K562 (cell line): ENCODE results near the gene NFKBIB. TPM values are rescaled to one million over a fixed set of nuclear protein-coding genes. Genes with fewer than 3 reads are reported as not detected.

Source experiments
- CCAR2 ChIP-seq: fragments of 200-400 bp; formaldehyde crosslinking; IDR thresholded peaks from 2 replicates; pipeline ENCODE4 v1.6.1; 2017; ENCODE audit warnings: mild to moderate bottlenecking, low read depth, low read length
- CTCFL ChIP-seq: IDR thresholded peaks from 2 replicates; pipeline ENCODE4 v1.6.1; 2011; ENCODE audit warnings: borderline replicate concordance, low read depth, mild to moderate bottlenecking, moderate library complexity, low read length; ENCODE audit not compliant: insufficient read depth, poor library complexity, severe bottlenecking
- DEAF1 ChIP-seq: fragments of 450-650 bp; formaldehyde crosslinking; IDR thresholded peaks from 2 replicates; pipeline ENCODE4 v1.4.0; 2020; ENCODE audit warnings: mild to moderate bottlenecking, moderate library complexity
- HMG20A ChIP-seq: fragments of 450-650 bp; formaldehyde crosslinking; conservative IDR thresholded peaks from 2 replicates; pipeline ENCODE4 v1.4.0; 2020; ENCODE audit warnings: mild to moderate bottlenecking, mixed read lengths
- PCBP2 ChIP-seq: fragments of 200-400 bp; formaldehyde crosslinking; IDR thresholded peaks from 2 replicates; pipeline ENCODE4 v1.6.1; 2018; ENCODE audit warnings: low read length, low read depth, mild to moderate bottlenecking, moderate library complexity; ENCODE audit not compliant: poor library complexity, severe bottlenecking
- RAD21 ChIP-seq, 2 experiments: fragments of 250-450 bp in 1 of 2; fragments of 450-650 bp in 1 of 2; sonication (Bioruptor Pico) in 1 of 2; formaldehyde crosslinking in 1 of 2; IDR thresholded peaks in 1 of 2; conservative IDR thresholded peaks in 1 of 2; 2 replicates each; pipeline versions ENCODE4 v1.4.0 to v1.8.0; 2020 to 2022; ENCODE audit warnings: mild to moderate bottlenecking in 2 of 2, moderate library complexity in 1 of 2
- RBBP5 ChIP-seq: fragments of 200-600 bp; sonication (generic); IDR thresholded peaks from 2 replicates; pipeline ENCODE4 v1.6.1; 2012; ENCODE audit warnings: borderline replicate concordance, mild to moderate bottlenecking, low read length, control low read depth, inconsistent platforms; ENCODE audit not compliant: insufficient read depth, poor library complexity, severe bottlenecking
- RBM39 ChIP-seq: fragments of 200-400 bp; formaldehyde crosslinking; optimal IDR thresholded peaks from 2 replicates; pipeline ENCODE3; 2018; ENCODE audit warnings: low read depth, low read length
- STAT5A ChIP-seq: IDR thresholded peaks from 2 replicates; pipeline ENCODE4 v1.6.1; 2012; ENCODE audit warnings: low read length, inconsistent platforms, borderline replicate concordance
- TCF7 ChIP-seq: sonication (generic); IDR thresholded peaks from 2 replicates; pipeline ENCODE4 v1.6.1; 2016; ENCODE audit warnings: antibody characterized with exemption, borderline replicate concordance
- ZNF174 ChIP-seq: fragments of 250-450 bp; sonication (Bioruptor Pico); IDR thresholded peaks from 2 replicates; pipeline ENCODE4 v1.4.0; 2020; ENCODE audit warnings: mild to moderate bottlenecking
- ZNF511 ChIP-seq: sonication (generic); formaldehyde crosslinking; IDR thresholded peaks from 2 replicates; pipeline ENCODE4 v1.8.0; 2022; ENCODE audit warnings: mild to moderate bottlenecking, missing genetic modification reagents
- polyA plus RNA-seq, 8 experiments: library from polyadenylated mRNA; depleted of rRNA in 4 of 8; stranded (reverse) in 5 of 8; unstranded in 3 of 8; fragments of >200 nt; fragmentation: Nextera tagmentation in 2 of 8; fragmentation: Illumina TruSeq in 1 of 8; extraction: Ambion mirVana in 2 of 8; extraction: Trizol in 1 of 8; gene quantifications; 2 replicates each; pipeline versions ENCODE4 v1.2.1 to v1.2.3, GENCODE V29; 2011 to 2014; ENCODE audit warnings: inconsistent platforms in 1 of 8, missing spikeins in 1 of 8
- total RNA-seq, 7 experiments: library from RNA; depleted of rRNA in 6 of 7; stranded (reverse); fragments of >200 nt in 6 of 7; fragmentation: Illumina TruSeq in 2 of 7; extraction: Trizol in 2 of 7; gene quantifications; 2 replicates each; pipeline versions ENCODE4 v1.2.1 to v1.2.3, GENCODE V29; 2011 to 2021; ENCODE audit warnings: low replicate concordance in 1 of 7
- TF ChIP-seq, protein P1 (sequence below), 2 experiments: fragments of 450-650 bp; IDR thresholded peaks; 2 replicates each; pipeline ENCODE4 v1.6.1; 2016; ENCODE audit warnings: mild to moderate bottlenecking in 2 of 2, borderline replicate concordance in 1 of 2, low read depth in 1 of 2, moderate library complexity in 1 of 2

The NFKBIB gene
- total and polyA plus RNA-seq, 9 of the 15 experiments (the other 6 are each of a cell fraction or from before 2014, with no cell fraction given), result 1.5 to 44.9 (median 10.4) TPM

DNA sequence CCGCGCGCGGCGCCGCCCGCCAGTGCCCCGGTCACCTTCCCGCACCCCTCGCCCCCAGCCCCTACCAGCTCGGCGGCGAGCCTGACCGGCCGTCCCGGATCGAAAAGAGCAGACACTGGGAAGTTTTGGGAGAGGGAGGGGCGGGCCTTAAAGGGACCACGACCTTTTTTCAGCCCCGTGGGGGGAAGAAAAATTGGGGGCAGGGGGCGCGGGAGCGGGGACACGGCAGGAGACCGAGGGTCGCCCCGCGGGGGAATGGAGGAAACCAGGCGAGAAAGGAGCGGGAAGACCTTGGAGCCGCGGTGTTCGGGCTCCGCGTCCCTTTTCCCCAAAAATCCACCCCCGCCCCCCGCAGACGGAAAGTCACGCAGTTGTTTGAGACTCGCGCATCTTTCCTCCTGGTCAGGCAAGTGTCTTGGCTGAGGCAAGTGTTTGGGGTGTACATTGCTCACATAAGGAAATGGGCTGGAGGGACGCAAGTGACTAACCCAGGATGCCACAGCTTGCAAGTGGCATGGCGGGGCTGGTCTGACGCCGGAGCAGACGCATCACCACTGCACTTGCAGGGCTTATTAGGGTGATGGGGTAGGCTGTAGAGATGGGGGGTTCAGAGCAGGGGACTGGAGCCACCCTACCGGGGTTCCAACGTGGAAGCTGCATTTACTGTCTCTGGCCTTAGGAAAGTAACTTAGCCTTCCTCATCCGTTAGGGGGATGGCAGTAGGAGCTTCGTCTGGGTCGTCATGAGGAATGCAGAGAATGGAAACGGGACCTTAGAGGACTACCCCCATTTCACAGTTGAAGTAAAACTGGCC, 47.3 kb upstream of the NFKBIB start (continued):
- no peak for TF ChIP-seq ZNF511 (CRISPR knock-in tag)
- TF ChIP-seq RAD21 (CRISPR knock-in tag; conservative IDR thresholded peaks at IDR 0.05 in 1 of 2, IDR thresholded peaks at IDR 0.05 in 1 of 2), result no peak
- TF ChIP-seq ZNF174 (CRISPR knock-in tag), result no peak
- TF ChIP-seq, protein P1, sequence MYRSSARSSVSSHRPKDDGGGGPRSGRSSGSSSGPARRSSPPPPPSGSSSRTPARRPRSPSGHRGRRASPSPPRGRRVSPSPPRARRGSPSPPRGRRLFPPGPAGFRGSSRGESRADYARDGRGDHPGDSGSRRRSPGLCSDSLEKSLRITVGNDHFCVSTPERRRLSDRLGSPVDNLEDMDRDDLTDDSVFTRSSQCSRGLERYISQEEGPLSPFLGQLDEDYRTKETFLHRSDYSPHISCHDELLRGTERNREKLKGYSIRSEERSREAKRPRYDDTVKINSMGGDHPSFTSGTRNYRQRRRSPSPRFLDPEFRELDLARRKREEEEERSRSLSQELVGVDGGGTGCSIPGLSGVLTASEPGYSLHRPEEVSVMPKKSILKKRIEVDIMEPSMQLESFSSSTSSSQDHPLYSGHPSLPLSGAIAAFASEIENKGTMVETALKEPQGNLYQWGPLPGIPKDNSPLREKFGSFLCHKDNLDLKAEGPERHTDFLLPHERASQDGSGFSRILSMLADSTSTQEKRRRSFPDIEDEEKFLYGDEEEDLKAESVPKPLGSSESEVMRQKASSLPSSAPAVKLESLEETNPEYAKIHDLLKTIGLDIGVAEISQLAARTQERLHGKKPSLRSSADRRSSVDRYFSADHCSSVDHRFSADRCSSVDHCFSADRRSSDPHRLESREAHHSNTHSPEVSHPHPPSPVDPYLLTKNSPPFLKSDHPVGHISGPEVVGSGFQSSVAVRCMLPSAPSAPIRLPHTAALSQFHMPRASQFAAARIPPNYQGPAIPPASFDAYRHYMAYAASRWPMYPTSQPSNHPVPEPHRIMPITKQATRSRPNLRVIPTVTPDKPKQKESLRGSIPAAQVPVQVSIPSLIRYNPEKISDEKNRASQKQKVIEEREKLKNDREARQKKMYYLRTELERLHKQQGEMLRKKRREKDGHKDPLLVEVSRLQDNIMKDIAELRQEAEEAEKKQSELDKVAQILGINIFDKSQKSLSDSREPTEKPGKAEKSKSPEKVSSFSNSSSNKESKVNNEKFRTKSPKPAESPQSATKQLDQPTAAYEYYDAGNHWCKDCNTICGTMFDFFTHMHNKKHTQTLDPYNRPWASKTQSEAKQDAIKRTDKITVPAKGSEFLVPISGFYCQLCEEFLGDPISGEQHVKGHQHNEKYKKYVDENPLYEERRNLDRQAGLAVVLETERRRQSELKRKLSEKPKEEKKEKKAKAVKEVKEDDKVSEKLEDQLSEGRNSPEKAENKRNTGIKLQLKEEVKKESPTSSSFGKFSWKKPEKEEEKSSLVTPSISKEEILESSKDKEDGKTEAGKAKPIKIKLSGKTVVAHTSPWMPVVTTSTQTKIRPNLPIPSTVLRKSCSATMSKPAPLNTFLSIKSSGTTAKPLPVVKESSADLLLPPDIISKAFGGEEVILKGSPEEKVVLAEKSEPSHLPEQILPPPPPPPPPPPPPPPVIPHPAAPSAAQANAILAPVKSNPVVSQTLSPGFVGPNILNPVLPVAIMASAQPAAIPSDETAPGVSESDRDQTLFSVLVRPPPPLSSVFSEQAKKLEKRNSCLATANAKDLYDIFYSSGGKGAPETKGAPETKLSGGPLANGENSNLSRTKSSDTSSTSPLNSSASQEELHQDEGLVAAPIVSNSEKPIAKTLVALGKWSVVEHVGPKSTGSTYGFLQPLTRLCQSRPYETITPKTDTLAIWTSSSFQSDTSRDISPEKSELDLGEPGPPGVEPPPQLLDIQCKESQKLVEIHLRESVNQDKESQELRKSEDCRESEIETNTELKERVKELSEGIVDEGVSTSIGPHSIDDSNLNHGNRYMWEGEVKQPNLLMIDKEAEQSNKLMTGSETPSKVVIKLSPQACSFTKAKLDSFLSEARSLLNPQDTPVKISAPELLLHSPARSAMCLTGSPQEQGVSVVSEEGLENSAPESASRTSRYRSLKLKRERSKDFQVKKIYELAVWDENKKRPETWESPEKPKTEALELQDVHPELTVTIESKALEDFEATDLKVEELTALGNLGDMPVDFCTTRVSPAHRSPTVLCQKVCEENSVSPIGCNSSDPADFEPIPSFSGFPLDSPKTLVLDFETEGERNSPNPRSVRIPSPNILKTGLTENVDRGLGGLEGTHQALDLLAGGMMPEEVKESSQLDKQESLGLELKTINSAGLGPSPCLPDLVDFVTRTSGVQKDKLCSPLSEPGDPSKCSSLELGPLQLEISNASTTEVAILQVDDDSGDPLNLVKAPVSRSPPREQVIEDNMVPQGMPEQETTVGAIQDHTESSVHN (IDR thresholded peaks at IDR 0.05; ENCODE audit: borderline replicate concordance in 1 of 2, low read depth in 1 of 2), result no peak
- TF ChIP-seq RBBP5, result peak; percentile 37
- no peak for TF ChIP-seq TCF7
- TF ChIP-seq HMG20A (CRISPR knock-in tag), result no peak
- no peak for TF ChIP-seq RBM39
- no peak for TF ChIP-seq STAT5A
- TF ChIP-seq DEAF1, result no peak
- TF ChIP-seq CTCFL, result no peak
- no peak for TF ChIP-seq PCBP2
- TF ChIP-seq CCAR2, result no peak
